Measurements from ENCODE around the gene SHKBP1. TPM values are rescaled to one million over a fixed set of nuclear protein-coding genes. Genes with fewer than 3 reads are reported as not detected.

The SHKBP1 gene
- total RNA-seq, 1 donor from 2014 or later: 76.3 TPM

DNA sequence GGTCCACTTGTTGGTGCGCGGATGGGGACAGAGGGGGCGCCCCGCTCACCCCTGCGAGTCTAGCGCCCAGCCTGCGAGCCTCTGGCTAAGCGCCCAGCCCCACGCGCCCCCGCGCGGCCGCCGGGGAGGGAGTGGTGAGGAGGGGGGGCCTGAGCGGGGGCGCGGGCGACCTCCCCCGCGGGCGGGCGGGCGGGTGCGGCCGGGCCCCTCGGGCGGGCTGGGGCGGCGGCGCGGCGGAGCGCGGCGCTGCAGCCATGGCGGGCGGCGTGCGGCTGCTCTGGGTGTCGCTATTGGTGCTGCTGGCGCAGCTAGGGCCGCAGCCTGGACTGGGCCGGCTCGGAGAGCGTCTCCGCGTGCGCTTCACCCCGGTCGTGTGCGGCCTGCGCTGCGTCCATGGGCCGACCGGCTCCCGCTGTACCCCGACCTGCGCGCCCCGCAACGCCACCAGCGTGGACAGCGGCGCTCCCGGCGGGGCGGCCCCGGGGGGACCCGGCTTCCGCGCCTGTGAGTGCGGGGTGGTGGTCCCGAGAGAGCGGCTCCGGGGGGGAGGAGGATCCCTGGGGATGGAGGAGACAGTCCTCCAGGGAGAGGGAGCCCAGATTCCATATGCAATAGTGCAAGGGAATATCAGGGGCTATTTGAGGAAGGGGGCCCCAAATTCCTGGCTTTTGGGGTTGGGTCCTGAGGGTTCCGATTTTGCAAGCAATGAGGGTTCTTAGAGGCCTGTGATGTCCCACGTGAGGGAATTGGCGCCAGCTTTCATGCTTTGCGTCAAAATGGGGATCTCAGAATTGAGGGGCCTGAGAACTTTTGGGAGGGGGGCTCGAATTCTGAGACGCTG, 24.7 kb downstream of the SHKBP1 start, which contains the start of gene LTBP4:
TSS of gene LTBP4 (plus strand) at position 236 of the 841 bp plus-strand sequence. CDS start at position 255, 19 bp downstream.
- DNase-seq (ENCODE audit: low read depth, low spot score): no peak
- Mint-ChIP-seq H3K36me3 (ENCODE audit: low read depth) (no peaks in the 10 kb centered on the region), H3K4me3 (peak within 1 kb of the TSS; percentile 74), H3K9me3 (no peaks in the 10 kb centered on the region), H3K27me3 (ENCODE audit: low read depth) (peaks cover 76% of the 10 kb centered on the region), H3K27ac (ENCODE audit: unreplicated experiment) (no peak within 1 kb of the TSS), H3K4me1 (peaks cover 52% of the 10 kb centered on the region)
- TF ChIP-seq, protein P1, sequence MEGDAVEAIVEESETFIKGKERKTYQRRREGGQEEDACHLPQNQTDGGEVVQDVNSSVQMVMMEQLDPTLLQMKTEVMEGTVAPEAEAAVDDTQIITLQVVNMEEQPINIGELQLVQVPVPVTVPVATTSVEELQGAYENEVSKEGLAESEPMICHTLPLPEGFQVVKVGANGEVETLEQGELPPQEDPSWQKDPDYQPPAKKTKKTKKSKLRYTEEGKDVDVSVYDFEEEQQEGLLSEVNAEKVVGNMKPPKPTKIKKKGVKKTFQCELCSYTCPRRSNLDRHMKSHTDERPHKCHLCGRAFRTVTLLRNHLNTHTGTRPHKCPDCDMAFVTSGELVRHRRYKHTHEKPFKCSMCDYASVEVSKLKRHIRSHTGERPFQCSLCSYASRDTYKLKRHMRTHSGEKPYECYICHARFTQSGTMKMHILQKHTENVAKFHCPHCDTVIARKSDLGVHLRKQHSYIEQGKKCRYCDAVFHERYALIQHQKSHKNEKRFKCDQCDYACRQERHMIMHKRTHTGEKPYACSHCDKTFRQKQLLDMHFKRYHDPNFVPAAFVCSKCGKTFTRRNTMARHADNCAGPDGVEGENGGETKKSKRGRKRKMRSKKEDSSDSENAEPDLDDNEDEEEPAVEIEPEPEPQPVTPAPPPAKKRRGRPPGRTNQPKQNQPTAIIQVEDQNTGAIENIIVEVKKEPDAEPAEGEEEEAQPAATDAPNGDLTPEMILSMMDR (conservative IDR thresholded peaks at IDR 0.05): peak; percentile 11

GRCh38 chr19:40603071-40603388, 26.4 kb downstream of the SHKBP1 start:
- no peak overlapping the region for H3K27ac Mint-ChIP-seq (ENCODE audit: unreplicated experiment)
- peak overlapping the region; percentile 68 for H3K4me3 Mint-ChIP-seq
- peaks cover 3% of the 10 kb centered on the region for H3K36me3 Mint-ChIP-seq (ENCODE audit: low read depth)
- peaks cover 45% of the 10 kb centered on the region for H3K4me1 Mint-ChIP-seq
- H3K9me3 Mint-ChIP-seq: no peaks in the 10 kb centered on the region
- TF ChIP-seq, protein P1 (conservative IDR thresholded peaks at IDR 0.05): no peak
- DNase-seq (ENCODE audit: low read depth, low spot score): no peak
- peaks cover 87% of the 10 kb centered on the region for H3K27me3 Mint-ChIP-seq (ENCODE audit: low read depth)

DNA sequence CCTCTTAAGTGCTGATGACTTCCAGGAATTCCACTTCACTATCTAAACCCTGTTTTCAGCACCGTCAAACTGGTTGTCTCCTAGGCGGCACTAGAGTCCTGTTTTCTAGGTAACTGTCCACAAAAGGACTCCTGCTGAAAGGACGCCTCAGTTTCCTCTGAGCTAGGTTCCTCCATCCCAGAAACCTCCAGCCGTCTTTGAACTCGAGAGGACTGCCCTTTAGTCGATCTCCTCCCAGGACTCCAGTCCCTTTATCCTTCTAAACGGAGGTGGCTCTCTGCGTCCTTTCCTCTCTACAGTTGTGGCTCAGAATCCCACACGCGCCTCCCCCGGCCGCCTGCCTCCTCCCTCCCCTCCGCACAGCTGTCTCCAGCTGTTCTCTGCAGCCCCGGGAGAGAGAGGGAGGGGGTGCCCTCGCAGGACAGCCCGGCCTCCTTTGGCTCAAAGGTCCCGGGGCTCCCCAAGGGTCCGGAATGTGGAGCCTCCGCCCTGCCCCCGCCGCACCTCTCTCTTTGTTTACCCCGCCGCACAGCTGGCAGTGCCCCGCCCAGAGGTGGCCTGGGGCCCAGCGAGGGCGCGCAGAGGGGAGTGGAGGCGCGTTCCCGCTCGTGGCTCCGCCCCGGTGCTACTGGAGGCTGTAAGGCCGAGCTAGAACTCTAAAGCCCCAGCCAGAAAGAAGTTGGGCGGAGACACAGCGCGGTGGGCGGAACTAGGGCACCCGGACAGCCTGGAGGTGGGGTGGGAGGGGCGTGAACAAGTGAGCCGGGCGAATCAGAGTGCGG, 26.9 kb downstream of the SHKBP1 start:
- DNase-seq (ENCODE audit: low read depth, low spot score): peak; percentile 82
- no peak overlapping the region for H3K27ac Mint-ChIP-seq (ENCODE audit: unreplicated experiment)
- peaks cover 42% of the 10 kb centered on the region for H3K4me1 Mint-ChIP-seq
- H3K36me3 Mint-ChIP-seq (ENCODE audit: low read depth): peaks cover 4% of the 10 kb centered on the region
- peaks cover 89% of the 10 kb centered on the region for H3K27me3 Mint-ChIP-seq (ENCODE audit: low read depth)
- no peaks in the 10 kb centered on the region for H3K9me3 Mint-ChIP-seq
- TF ChIP-seq, protein P1 (conservative IDR thresholded peaks at IDR 0.05): no peak
- H3K4me3 Mint-ChIP-seq: peak overlapping the region; percentile 68

GRCh38 chr19:40604171-40604646, 27.5 kb downstream of the SHKBP1 start:
- Mint-ChIP-seq H3K27ac (ENCODE audit: unreplicated experiment) (no peak overlapping the region), H3K27me3 (ENCODE audit: low read depth) (peaks cover 89% of the 10 kb centered on the region), H3K36me3 (ENCODE audit: low read depth) (peaks cover 4% of the 10 kb centered on the region), H3K4me3 (peak overlapping the region; percentile 68), H3K4me1 (peaks cover 42% of the 10 kb centered on the region), H3K9me3 (no peaks in the 10 kb centered on the region)
- TF ChIP-seq, protein P1 (conservative IDR thresholded peaks at IDR 0.05): no peak
- DNase-seq (ENCODE audit: low read depth, low spot score): no peak

DNA sequence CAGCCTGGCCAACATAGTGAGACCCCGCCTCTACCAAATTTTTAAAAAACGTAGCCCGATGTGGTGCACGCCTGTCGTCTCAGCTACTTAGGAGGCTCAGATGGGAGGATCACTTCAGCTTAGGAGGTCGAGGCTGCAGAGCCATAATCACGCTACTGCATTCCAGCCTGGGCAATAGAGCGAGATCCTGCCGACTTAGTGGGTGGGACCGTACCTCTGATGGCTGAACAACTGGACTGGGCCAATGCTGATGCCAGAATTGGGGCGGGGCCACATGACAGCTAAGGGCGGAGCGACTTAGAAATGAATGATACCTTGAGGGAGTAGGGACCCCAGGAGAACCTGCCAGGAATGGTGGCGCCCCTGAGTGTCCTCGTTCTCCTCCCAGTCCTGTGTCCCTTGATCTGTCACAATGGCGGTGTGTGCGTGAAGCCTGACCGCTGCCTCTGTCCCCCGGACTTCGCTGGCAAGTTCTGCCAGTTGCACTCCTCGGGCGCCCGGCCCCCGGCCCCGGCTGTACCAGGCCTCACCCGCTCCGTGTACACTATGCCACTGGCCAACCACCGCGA, 28.1 kb downstream of the SHKBP1 start:
- H3K27ac Mint-ChIP-seq (ENCODE audit: unreplicated experiment): no peak overlapping the region
- peaks cover 4% of the 10 kb centered on the region for H3K36me3 Mint-ChIP-seq (ENCODE audit: low read depth)
- peaks cover 89% of the 10 kb centered on the region for H3K27me3 Mint-ChIP-seq (ENCODE audit: low read depth)
- H3K4me3 Mint-ChIP-seq: peak overlapping the region; percentile 68
- no peaks in the 10 kb centered on the region for H3K9me3 Mint-ChIP-seq
- H3K4me1 Mint-ChIP-seq: peaks cover 39% of the 10 kb centered on the region
- DNase-seq (ENCODE audit: low read depth, low spot score): no peak
- TF ChIP-seq, protein P1 (conservative IDR thresholded peaks at IDR 0.05): no peak
